GM12891 (cell line): ENCODE data around the gene P2RY14.

Experiments used
- PAX5 ChIP-seq: IDR thresholded peaks from 2 replicates; pipeline ENCODE4 v1.6.1; 2011; ENCODE audit warnings: low read length, moderate library complexity, mild to moderate bottlenecking; ENCODE audit not compliant: insufficient read depth, severe bottlenecking
- POLR2A ChIP-seq: IDR thresholded peaks from 2 replicates; pipeline ENCODE4 v1.6.1; 2011; ENCODE audit warnings: low read depth, low read length, control low read depth
- POLR2AphosphoS5 ChIP-seq: IDR thresholded peaks from 2 replicates; pipeline ENCODE4 v1.6.1; 2011; ENCODE audit warnings: low read depth, low read length, control low read depth
- POU2F2 ChIP-seq: IDR thresholded peaks from 2 replicates; pipeline ENCODE4 v1.6.1; 2011; ENCODE audit warnings: low read depth, mild to moderate bottlenecking, control low read depth, low read length, moderate library complexity
- SPI1 ChIP-seq: IDR thresholded peaks from 2 replicates; pipeline ENCODE4 v1.6.1; 2011; ENCODE audit warnings: low read depth, low read length, control low read depth
- TAF1 ChIP-seq: IDR thresholded peaks from 2 replicates; pipeline ENCODE4 v1.6.1; 2011; ENCODE audit warnings: low read depth, low read length, control low read depth

GRCh38 chr3:151314137-151314536 is 35.8 kb upstream of the P2RY14 start:
- TF ChIP-seq SPI1 (no peak), POLR2AphosphoS5 (no peak), TAF1 (no peak), POLR2A (no peak), POU2F2 (no peak), PAX5 (no peak)
